Activated CD4-positive, alpha-beta T cell treated with anti-CD3 and anti-CD28 coated beads for 4 hours (primary cell): Measurements from ENCODE around the gene C2orf78.
"Not testable (repeated sequence)": the region's sequence is repeated elsewhere in the genome, so short reads cannot be mapped to it uniquely, and the experiment has no call there.

Experiments
- DNase-seq, 2 donors: peaks; one replicate each; pipeline ENCODE4 v3.0.0-alpha.2; 2020

The C2orf78 gene

GRCh38 chr2:73783402-73783801, 581 bp upstream of the C2orf78 start:
- DNase-seq: not testable (repeated sequence)

GRCh38 chr2:73811878-73812277, 27.9 kb downstream of the C2orf78 start:
- no peak for DNase-seq

DNA sequence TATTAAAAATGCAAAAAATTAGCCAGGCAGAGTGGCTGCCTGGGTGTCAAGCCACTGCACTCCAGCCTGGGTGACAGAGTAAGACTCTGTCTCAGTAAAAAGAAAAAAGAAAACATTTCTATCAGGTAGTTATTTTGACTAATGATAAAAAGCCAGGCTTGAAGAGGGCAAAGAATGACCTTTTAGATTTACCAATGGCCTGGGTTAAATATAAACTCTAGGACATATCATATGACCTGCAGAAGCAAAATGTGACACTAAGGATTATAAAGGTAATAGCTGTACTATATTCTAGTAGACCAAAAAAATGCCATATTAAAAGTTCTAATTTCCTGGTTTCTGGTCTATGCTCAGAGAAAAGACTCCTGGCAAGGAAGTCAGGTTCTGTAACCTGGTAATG, 28.7 kb downstream of the C2orf78 start:
- DNase-seq: no peak

- DNase-seq: no peak
These were observed 34.3 kb downstream of the C2orf78 start for GRCh38 chr2:73818296-73818695.

DNA sequence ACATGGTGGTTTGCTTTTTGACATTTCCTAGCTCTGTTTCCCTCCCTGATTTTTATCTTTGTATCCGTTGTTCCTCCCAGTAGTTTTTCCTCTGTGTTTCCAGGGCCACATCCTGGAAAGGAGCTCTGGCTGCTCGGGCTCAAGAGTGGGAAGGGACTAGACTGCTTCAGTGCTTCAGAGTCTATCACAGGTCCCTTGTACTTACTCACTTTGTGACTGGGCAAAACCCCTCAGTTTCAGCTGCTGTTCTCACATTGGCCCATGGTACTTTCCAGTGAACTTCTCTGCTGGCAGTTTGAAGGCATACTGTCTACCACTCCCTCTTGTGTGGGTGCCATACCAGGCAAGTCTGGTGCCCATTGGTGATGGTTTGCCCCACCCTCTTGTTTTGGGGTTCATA, 37.2 kb downstream of the C2orf78 start:
- DNase-seq: no peak

GRCh38 chr2:73821669-73822068, 37.7 kb downstream of the C2orf78 start:
- no peak for DNase-seq

GRCh38 chr2:73822276-73822675, 38.3 kb downstream of the C2orf78 start:
- DNase-seq: no peak

- no peak for DNase-seq
These were observed 39.0 kb downstream of the C2orf78 start for GRCh38 chr2:73822991-73823390.

- no peak for DNase-seq
These were observed 39.4 kb downstream of the C2orf78 start for GRCh38 chr2:73823416-73823815.

DNA sequence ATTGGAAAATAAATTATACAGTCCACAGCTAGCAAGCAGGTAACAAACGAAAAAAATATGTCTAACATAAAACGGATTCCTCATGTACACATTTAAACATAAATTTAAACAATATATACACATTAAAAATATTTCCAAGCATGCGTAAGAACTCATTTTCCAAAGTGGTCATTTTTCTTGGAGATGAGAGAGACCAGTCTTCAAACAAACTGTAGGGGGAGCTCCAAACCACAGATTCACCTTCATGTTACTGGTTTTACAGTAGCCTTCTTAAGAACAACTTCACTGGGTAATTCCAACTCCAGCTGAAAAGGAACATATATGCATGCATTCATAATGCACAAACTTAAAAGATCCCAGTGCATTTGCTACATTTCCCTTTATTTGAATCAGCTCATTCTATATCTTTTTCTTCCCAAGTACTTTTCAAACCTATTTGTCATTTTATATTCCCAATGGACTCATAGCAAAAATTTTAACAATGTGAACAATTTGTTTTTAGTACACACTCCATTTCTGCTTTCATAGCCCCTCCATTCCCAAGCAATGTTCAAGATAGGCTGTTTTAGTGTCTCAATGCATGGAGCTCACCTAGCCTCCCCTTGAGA, 40.0 kb downstream of the C2orf78 start:
- peak; percentile 22 to 49 for DNase-seq

DNA sequence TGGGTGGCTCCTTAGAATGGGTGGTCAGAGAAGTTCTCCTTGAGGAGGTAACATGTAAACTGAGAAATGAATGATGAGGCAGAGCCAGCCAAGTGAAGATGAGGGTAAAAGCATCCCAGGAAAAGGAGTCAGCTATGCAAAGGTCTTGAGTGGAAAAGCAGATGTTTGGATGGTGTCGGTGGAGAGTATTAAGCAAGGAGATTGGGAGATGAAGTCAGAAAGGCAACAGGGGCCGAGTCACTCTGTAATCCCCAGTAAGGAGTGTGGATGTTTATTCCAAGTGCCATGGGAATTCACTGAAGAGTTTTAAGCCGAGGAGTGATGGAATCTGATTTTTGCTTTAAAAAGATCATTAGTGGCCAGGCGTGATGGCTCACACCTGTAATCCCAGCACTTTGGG, 41.4 kb downstream of the C2orf78 start:
- DNase-seq: no peak

GRCh38 chr2:73827018-73827417, 43.0 kb downstream of the C2orf78 start:
- DNase-seq: no peak

GRCh38 chr2:73827660-73828388, 43.8 kb downstream of the C2orf78 start:
- DNase-seq: no peak

DNA sequence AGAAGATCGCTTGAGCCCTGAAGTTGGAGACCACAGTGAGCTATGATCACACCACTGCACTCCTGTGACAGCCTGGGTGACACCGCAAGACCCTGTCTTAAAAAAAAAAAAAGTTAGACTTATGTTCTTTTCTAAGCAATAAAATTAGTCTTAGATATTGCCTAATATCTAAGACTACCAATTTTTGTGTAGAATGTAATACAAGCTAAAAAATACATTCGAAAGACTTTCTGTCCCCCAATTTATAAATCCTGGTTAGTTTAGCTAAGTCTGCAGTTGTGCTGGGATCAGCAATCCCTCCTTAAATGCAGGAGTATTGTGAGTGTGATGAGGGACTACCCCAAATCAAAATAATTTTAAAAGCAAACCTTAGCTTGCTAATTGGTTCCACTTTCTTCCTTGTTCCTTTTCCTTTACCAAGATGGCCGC, 44.4 kb downstream of the C2orf78 start:
- DNase-seq: no peak

GRCh38 chr2:73828818-73829570, 45.0 kb downstream of the C2orf78 start, which contains the start of gene STAMBP:
Gene STAMBP, plus strand, starts transcription at chr2:73828961. Its CDS starts 1,896 bp downstream, at chr2:73830857.
- DNase-seq: peak; percentile 87 to 92

GRCh38 chr2:73830871-73831401, 47.0 kb downstream of the C2orf78 start:
- peak; percentile 23 to 42 for DNase-seq

- no peak for DNase-seq
These were observed 48.9 kb downstream of the C2orf78 start for GRCh38 chr2:73832930-73833329.

GRCh38 chr2:73836141-73836943, 52.4 kb downstream of the C2orf78 start:
- no peak for DNase-seq

DNA sequence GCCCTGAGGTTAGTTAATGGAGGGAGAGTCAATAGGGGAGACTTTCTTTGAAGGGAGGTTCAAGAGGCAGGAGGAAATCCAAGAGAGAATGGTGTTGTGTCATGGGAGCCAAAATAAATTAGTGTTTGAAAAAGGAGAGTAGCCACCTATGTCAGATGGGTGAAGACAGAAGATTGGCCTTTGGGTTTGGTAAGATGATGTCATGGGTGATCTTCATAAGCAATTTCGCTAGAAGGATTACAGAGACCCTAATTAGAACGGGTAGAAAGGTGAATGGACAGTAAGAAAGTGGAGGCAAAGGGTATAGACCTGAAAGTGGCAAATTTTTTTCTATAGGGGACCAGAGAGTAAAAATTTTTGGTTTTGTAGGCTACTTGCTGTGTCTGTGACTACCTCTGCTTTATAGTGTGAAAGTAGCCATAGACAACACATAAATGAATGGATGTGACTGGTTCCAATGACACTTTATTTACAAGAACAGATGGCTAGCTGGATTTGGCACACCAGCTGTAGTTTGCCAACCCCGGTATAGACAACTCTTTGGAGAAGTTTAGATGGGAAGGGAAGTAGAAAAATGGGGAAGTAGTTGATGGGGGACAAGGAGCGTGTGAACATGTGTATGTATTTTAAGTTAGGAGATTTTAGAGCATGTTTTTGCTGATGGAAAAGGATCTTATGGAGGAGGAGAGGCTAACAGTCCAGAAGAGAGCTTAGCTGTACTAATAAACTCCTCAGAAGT, 54.0 kb downstream of the C2orf78 start:
- DNase-seq: no peak

GRCh38 chr2:73838889-73839534, 55.0 kb downstream of the C2orf78 start:
- no peak for DNase-seq

DNA sequence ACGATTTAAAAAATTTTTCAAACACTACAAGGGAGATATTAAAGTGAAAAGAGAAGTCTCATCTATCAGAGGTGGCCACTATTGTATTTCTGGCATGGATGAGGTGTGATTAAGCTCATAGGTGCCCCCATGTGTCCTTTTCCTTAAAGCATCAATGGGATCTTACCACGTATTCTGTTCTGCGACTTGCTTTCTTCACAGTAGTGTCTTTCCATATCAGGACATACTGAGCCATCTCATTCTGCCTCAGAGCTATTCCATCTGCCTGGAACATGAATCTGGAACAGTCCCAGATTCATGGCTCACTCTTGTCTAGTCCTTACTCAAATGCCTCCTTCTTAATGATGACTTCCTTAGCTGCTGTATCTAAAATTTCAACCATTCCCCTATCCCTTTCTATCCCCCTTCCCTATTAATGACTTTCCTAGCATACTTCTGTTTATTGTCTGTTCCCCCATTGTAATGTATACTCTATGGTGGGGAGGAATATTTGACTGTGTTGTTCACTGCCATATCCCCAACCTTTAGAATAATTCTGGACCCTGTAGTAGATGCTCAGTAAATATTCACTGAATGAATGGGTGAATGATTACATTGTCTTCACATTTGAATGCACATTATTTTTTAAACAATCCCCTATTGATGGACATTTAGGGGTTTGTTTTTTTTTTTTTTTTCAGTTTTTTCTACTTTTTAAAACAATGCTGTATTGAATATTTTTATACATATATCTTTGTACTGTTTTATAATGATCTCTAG, 55.8 kb downstream of the C2orf78 start:
- no peak for DNase-seq
